HAP-1 (cell line): ENCODE results near the gene HECTD1.
"Not testable (repeated sequence)": the region's sequence is repeated elsewhere in the genome, so short reads cannot be mapped to it uniquely, and the experiment has no call there.

ENCODE experiments used
- DNase-seq, 2 experiments: peaks; one replicate each; pipeline ENCODE4 v3.0.0-alpha.2; 2016 to 2020; ENCODE audit warnings: low spot score in 2 of 2
- H3K27me3 ChIP-seq: fragments of 250-450 bp; sonication (Bioruptor Pico); 2 replicates; pipeline ENCODE4 v1.5.1; 2020; ENCODE audit warnings: low read depth, mild to moderate bottlenecking, moderate library complexity
- H3K36me3 ChIP-seq: fragments of 250-450 bp; sonication (Bioruptor Pico); replicated peaks from 2 replicates; pipeline ENCODE4 v1.5.1; 2020; ENCODE audit warnings: mild to moderate bottlenecking
- H3K4me1 ChIP-seq: fragments of 250-450 bp; sonication (Bioruptor Pico); 2 replicates; pipeline ENCODE4 v1.5.1; 2020; ENCODE audit warnings: mild to moderate bottlenecking
- H3K4me3 ChIP-seq: fragments of 250-450 bp; sonication (Bioruptor Pico); 2 replicates; pipeline ENCODE4 v1.5.1; 2020; ENCODE audit warnings: mild to moderate bottlenecking, moderate library complexity
- H3K9me3 ChIP-seq: fragments of 250-450 bp; sonication (Bioruptor Pico); 2 replicates; pipeline ENCODE4 v1.5.1; 2020; ENCODE audit warnings: mild to moderate bottlenecking, moderate library complexity
- in situ Hi-C: fragments of 300-500 bp; cut with MboI; formaldehyde crosslinking; loops from 3 replicates; pipeline ENCODE4 v1.14.3; 2020; ENCODE audit warnings: low sequenced_read_pairs, inconsistent platforms, mixed read lengths

The HECTD1 gene

DNA sequence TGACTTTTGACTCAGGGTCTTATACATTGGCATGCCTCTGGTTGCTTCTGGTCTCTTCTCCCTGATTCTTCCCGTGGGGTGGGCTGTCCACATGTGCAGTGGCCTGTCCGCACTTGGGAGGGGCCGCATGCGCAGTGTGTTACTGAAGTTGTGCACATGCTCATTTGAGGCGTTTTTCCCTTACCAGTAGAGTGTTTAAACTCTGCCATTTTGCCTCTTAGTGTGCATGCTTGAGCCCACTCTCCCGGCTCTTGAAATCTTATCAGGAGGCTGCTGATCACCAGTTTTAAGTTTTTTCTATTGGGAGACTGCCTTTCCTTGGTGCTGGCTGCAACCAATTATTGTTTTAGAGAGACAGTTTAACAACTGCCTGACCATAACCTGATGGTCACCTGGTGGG is 32.1 kb upstream of the HECTD1 start:
- Histone ChIP-seq H3K4me1 (peaks cover 29% of the 10 kb centered on the region), H3K9me3 (no peaks in the 10 kb centered on the region; the same call in 1 of the 2 replicates), H3K4me3 (no peak overlapping the region), H3K27me3 (no peaks in the 10 kb centered on the region), H3K36me3 (no peaks in the 10 kb centered on the region)
- DNase-seq = no peak
- in situ Hi-C loops = no loop called here

DNA sequence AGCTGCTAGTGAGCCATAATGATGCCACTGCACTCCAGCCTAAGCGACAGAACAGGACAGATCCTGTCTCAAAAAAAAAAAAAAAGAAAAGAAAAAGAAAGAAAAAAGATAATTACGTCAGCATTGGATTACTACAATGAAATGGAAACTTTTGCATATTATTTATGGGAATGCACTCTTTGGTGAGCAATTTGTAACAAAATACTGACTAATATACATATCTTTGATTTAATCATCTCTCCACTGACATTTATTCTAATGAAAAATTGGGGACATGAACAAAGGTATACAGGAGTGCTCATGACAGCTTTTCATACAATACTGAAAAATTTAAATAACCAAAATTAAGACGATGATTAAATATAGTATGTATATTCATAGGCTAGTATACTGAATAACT is 27.9 kb upstream of the HECTD1 start:
- in situ Hi-C loops = no loop called here
- H3K9me3 ChIP-seq = no peaks in the 10 kb centered on the region
- H3K4me1 ChIP-seq = peaks cover 12% of the 10 kb centered on the region
- no peaks in the 10 kb centered on the region for H3K36me3 ChIP-seq
- DNase-seq = peak in 1 of 2 experiments; percentile 31
- H3K4me3 ChIP-seq = no peak overlapping the region
- no peaks in the 10 kb centered on the region for H3K27me3 ChIP-seq

DNA sequence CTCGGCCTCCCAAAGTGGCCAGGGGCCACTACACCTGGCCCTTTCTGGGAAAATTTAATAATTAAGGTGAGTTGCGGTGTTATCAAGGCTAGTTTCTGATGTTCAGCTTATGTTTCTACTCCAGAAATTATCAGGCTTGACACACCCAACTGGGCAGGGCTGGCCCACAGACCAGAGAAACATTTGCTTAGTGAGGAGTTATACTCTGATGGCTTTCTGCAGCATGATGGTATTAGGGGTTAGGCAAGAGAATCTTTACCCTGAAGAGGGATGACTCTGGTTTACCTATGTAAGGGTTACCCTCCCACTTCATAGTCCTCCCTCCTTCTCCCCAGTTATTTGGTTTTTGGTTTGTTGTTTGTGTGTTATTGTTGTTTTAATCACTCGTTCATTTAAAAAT is 24.5 kb upstream of the HECTD1 start:
- Histone ChIP-seq H3K4me1 (peaks cover 15% of the 10 kb centered on the region), H3K9me3 (no peaks in the 10 kb centered on the region), H3K4me3 (no peak overlapping the region), H3K27me3 (no peaks in the 10 kb centered on the region), H3K36me3 (no peaks in the 10 kb centered on the region)
- in situ Hi-C loops = no loop called here
- DNase-seq = no peak

DNA sequence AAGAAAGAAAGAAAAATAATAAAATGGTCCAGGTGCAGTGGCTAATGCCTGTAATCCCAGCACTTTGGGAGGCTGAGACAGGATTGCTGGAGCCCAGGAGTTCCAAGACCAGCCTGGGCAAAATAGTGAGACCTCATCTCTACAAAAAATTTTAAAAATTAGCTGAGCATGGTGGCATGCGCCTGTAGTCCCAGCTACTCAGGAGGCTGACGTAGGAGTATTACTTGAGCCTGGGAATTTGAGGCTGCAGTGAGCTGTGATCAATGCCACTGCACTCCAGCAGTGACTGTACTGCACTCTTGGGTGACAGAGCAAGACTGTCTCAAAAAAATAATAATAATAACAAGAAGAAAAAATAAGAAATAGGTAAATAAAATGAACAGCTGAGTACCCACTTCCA is 23.7 kb upstream of the HECTD1 start:
- in situ Hi-C loops, DNase-seq: not testable (repeated sequence)
- peaks cover 15% of the 10 kb centered on the region for H3K4me1 ChIP-seq

DNA sequence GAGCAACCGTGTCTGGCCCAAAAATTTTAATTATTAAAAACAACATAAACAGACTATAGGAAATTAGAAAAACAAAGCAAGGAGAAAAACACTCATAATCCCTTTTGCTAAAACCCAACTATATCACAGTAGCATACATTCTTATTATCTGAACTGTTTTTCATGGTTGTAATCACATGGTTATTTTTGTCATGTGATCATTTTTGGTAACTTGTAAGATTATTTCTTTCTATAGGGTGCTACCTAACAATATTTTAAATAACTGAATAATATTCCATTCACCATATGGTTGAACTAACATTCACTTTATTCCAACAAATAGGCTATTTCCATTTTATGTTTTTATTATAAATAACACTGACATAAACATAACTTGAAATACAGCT is 23.0 kb upstream of the HECTD1 start:
- no peak for DNase-seq
- Histone ChIP-seq H3K36me3 (no peaks in the 10 kb centered on the region), H3K4me3 (no peak overlapping the region), H3K27me3 (no peaks in the 10 kb centered on the region), H3K4me1 (peaks cover 10% of the 10 kb centered on the region), H3K9me3 (no peaks in the 10 kb centered on the region)
- in situ Hi-C loops = no loop called here

More for the DNA sequence above, 23.7 kb upstream of the HECTD1 start:
- H3K4me3 ChIP-seq, H3K27me3 ChIP-seq, H3K36me3 ChIP-seq, H3K9me3 ChIP-seq: not testable (repeated sequence)

DNA sequence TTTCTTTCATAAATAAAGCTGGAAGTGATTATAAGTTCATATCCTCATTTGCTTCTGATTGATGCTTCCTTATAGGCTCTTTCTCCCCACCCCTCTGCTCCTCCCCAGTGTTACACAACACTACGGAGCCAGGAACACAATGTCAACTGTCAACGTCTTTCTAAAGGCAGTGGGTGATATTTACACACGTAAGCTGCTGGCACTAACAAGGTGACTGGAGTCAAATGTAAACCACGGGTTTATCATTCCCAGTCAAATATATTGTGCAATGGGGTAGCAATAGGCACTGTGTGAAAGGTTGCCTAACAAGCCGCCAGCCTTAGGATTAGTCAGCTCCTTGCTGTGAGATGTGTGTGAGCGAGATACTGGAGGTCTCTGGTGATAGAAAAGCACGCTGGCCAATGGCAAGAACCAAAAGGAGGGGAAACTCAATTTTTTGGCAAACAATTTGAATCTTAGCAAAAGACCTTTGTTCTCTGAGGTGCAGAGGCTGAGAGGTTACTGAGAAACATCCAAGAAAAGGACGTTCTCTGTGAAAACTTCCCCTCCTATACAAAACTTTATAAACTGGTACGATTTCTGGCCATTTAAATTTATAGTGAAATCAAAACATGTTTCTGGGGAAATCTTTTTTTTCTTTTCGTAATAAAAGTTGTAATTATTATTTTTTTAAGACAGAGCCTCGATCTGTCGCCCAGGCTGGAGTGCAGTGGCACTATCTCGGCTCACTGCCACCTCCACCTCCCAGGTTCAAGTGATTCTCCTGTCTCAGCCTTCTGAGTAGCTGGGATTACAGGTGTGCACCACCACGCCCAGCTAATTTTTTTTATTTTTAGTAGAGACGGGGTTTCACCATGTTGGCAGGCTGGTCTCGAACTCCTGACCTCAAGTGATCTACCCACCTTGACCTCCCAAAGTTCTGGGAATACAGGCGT is 22.3 kb upstream of the HECTD1 start:
- DNase-seq = peak; percentile 62 to 63
- H3K4me3 ChIP-seq = no peak overlapping the region
- peaks cover 4% of the 10 kb centered on the region for H3K4me1 ChIP-seq
- H3K27me3 ChIP-seq = no peaks in the 10 kb centered on the region
- in situ Hi-C loops = no loop called here
- no peaks in the 10 kb centered on the region for H3K36me3 ChIP-seq
- no peaks in the 10 kb centered on the region for H3K9me3 ChIP-seq

DNA sequence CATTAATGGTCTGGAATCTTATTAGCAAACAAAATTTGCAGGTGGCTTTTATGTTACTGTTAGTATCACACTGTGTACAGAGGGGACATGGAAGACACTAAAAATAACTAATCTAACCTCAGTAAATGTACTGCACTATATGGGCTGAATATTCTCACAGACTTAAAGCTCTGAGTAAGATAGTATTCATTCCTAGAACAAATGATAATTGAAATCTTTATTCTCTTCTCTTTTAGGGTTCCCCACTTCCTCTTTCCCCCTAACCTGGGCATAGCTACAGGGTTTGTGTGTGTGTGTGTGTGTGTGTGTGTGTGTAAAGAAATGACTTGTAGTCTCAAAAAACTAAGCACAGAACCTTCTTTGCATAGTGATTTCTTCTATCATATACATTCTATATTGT is 21.4 kb upstream of the HECTD1 start:
- H3K4me1 ChIP-seq = peaks cover 4% of the 10 kb centered on the region
- H3K36me3 ChIP-seq = no peaks in the 10 kb centered on the region
- in situ Hi-C loops = no loop called here
- no peak overlapping the region for H3K4me3 ChIP-seq
- H3K9me3 ChIP-seq = no peaks in the 10 kb centered on the region
- DNase-seq = no peak
- no peaks in the 10 kb centered on the region for H3K27me3 ChIP-seq

DNA sequence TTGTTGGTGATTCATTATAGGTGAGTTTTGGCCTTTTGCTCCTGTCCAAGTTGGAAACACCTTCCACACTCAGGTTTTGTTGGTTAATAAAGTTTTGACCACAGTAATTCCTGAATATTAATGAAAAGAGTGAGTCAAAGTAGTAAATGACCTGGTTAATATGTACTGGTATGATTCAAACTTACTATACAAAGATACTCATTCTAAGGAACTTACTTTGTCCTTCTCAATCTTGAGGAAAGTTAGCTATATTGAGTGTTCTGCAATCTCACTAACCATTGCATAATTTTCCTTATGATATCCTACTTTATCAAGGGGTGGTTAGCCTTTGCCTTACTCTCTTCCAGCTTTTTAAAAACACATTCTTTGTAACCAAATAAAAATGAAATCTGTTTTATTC is 20.9 kb upstream of the HECTD1 start:
- Histone ChIP-seq H3K27me3 (no peaks in the 10 kb centered on the region), H3K4me1 (peaks cover 4% of the 10 kb centered on the region), H3K4me3 (no peak overlapping the region), H3K9me3 (no peaks in the 10 kb centered on the region), H3K36me3 (no peaks in the 10 kb centered on the region)
- no peak for DNase-seq
- in situ Hi-C loops = no loop called here

DNA sequence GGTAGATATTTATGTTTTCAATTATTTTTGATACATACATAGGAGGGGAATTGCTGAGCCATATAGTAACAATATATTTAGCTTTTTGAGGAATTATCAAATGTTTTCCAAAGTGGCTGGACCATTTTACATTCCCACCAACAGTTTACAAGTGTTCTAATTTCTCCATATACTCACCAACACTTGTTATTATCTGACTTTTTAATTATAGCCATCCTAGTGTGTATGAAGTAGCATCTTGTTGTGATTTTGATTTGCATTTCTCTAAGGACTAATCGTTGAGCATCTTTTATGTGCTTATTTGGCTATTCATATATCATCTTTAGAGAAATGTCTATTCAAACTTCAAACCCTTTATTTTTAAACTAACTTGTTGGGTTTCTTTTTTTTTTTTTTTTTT is 17.2 kb upstream of the HECTD1 start:
- H3K4me3 ChIP-seq = no peak overlapping the region
- H3K27me3 ChIP-seq = no peaks in the 10 kb centered on the region
- in situ Hi-C loops = no loop called here
- DNase-seq = no peak
- no peaks in the 10 kb centered on the region for H3K9me3 ChIP-seq
- H3K36me3 ChIP-seq = no peaks in the 10 kb centered on the region
- peaks cover under 1% of the 10 kb centered on the region for H3K4me1 ChIP-seq

DNA sequence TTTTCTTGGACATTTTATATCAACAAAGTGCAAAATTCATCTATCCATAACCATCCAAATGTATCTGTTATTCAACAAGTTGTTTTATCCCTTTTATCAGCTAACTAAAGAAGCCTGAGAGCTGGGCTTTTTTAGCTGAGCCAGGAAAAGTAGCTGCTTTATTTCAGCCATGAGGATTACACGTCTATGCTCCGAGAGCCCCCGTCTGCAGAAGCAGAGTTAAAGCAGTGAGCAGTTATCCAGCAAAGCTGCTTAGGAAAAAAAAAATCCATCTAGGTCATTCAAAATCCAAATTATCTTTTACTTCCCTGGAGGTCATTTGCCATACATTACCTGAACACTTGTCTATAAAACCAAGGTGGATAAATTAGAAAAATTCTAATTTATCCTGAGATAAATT is 15.7 kb upstream of the HECTD1 start:
- no peaks in the 10 kb centered on the region for H3K9me3 ChIP-seq
- in situ Hi-C loops = no loop called here
- no peak for DNase-seq

DNA sequence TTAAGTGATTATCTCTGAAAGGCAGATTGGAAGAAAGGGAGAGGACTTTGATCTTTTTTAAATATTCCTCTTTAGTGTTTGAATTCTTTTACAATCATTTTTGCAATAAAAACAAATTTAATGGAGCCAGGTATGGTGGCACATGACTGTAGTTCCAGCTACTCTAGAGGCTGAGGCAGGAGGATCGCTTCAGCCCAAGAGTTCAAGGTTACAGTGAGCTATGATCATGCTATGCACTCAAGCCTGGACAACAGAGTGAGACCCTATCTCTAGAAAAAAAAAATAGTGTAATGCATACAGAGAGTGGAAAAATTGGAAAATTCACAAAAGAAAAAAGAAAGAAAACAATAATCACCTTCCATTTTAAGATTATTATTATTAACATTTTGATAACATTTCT is 15.2 kb upstream of the HECTD1 start:
- Histone ChIP-seq H3K4me1 (no peaks in the 10 kb centered on the region), H3K27me3 (no peaks in the 10 kb centered on the region), H3K4me3 (no peak overlapping the region), H3K36me3 (no peaks in the 10 kb centered on the region), H3K9me3 (no peaks in the 10 kb centered on the region)
- in situ Hi-C loops = no loop called here
- no peak for DNase-seq

More for the DNA sequence above, 15.7 kb upstream of the HECTD1 start:
- no peaks in the 10 kb centered on the region for H3K4me1 ChIP-seq
- no peaks in the 10 kb centered on the region for H3K27me3 ChIP-seq
- H3K4me3 ChIP-seq = no peak overlapping the region
- no peaks in the 10 kb centered on the region for H3K36me3 ChIP-seq

DNA sequence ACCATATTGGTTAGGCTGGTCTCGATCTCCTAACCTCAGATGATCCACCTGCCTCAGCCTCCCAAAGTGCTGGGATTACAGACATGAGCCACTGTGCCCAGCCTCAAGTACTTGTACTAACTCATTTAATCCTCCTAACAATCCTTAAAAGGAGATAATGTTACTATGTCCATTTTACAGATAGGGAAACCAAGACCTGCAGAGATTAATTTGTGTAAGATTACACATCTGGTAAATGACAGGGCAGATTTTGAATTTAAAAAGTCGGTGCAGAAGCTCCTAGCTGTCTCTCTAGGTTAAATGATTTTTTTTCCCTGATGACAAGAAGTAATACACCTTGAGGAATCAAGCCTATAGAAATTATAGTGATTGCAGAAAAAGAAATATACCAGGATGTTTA is 13.7 kb upstream of the HECTD1 start:
- in situ Hi-C loops = no loop called here

DNA sequence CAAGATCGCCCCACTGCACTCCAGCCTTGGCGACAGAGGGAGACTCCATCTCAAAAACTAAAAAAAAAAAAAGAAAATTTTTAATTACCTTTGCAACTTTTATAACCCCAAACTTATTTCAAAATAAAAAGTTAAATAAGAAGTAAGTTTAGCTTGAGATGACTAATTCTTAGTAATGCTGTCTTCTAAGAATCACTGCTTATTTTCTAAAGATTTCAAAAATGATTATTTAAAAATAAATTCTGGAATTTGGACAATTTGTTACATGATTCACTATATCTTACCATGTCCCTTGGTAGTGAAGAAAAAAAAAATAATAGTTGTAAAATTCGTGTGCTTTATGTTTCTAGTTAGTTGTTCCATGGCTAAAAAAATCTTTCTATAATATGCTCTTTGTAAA is 11.6 kb upstream of the HECTD1 start:
- in situ Hi-C loops = no loop called here

More for the DNA sequence above, 13.7 kb upstream of the HECTD1 start:
- Histone ChIP-seq H3K27me3 (no peaks in the 10 kb centered on the region), H3K4me3 (no peak overlapping the region), H3K4me1 (no peaks in the 10 kb centered on the region), H3K9me3 (no peaks in the 10 kb centered on the region), H3K36me3 (no peaks in the 10 kb centered on the region)
- DNase-seq = no peak

DNA sequence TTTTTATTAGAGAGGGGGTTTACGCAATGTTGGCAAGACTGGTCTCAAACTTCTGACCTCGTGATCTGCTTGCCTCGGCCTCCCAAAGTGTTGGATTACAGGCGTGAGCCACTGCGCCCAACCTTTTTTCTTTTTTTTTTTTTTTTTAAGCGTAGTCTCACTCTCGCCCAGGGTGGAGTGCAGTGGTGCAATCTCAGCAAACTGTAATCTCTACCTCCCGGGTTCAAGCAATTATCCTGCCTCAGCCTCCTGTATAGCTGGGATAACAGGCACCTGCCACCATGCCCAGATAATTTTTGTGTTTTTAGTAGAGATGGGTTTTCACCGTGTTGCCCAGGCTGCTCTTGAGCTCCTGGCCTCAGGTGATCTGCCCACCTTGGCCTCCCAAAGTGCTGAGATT is 8.8 kb upstream of the HECTD1 start:
- Histone ChIP-seq H3K4me3 (no peak overlapping the region), H3K9me3 (no peaks in the 10 kb centered on the region), H3K27me3 (no peaks in the 10 kb centered on the region), H3K36me3 (no peaks in the 10 kb centered on the region), H3K4me1 (no peaks in the 10 kb centered on the region)
- DNase-seq = no peak
- in situ Hi-C loops = no loop called here

More for the DNA sequence above, 11.6 kb upstream of the HECTD1 start:
- Histone ChIP-seq H3K4me1 (no peaks in the 10 kb centered on the region), H3K36me3 (no peaks in the 10 kb centered on the region), H3K27me3 (no peaks in the 10 kb centered on the region), H3K9me3 (no peaks in the 10 kb centered on the region), H3K4me3 (no peak overlapping the region)
- no peak for DNase-seq
